ENCODE results near the gene DCAF6.

- TF ChIP-seq POLR2AphosphoS5 (IDR thresholded peaks at IDR 0.05) = no peak
- no peak for TF ChIP-seq POLR2A (IDR thresholded peaks at IDR 0.05)
- no peak for TF ChIP-seq CTCF (IDR thresholded peaks at IDR 0.05)
- no peak for TF ChIP-seq EP300 (IDR thresholded peaks at IDR 0.05)
Measured at GRCh38 chr1:168009322-168009721, 72.8 kb downstream of the DCAF6 start.
